ENCODE results near the gene ARRDC1.
"Not testable (repeated sequence)": the region's sequence is repeated elsewhere in the genome, so short reads cannot be mapped to it uniquely, and the experiment has no call there.

The ARRDC1 gene

DNA sequence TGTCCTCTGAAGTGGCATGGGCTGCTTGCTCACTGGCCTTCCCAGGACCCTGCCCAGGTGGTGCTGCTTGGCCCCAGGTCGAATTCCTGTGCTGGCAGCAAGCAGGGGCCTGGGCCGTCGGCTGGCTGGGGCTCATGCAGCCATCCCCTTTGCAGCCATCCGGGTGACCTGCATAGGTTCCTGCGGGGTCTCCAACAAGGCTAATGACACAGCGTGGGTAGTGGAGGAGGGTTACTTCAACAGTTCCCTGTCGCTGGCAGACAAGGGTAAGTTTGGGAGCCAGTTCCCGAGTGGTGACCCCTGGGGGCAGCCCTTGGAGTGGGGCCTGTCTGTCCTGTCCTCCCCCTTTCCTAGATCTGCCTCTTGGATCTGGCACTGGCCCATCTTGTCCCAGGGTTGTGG, 7.3 kb downstream of the ARRDC1 start:
- in situ Hi-C loops (cut with MboI; ENCODE audit: low sequenced_read_pairs) = no loop called here

DNA sequence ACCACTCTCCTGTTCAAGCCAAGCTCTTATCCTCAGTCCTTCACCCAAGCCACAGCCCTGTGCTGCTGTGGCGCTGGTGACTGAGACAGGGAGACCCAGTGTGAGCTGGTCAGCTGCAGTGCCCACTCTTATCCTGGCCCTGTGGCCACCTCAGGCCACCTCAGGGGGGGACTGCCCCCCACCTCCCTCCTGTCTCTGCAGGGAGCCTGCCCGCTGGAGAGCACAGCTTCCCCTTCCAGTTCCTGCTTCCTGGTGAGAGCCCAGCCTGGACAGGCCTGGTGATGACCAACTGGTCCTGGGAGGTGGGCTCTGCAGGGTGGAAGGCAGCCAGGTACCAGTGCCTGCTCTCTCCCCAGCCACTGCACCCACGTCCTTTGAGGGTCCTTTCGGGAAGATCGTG, 7.8 kb downstream of the ARRDC1 start:
- in situ Hi-C loops (cut with MboI; ENCODE audit: low sequenced_read_pairs) = no loop called here

DNA sequence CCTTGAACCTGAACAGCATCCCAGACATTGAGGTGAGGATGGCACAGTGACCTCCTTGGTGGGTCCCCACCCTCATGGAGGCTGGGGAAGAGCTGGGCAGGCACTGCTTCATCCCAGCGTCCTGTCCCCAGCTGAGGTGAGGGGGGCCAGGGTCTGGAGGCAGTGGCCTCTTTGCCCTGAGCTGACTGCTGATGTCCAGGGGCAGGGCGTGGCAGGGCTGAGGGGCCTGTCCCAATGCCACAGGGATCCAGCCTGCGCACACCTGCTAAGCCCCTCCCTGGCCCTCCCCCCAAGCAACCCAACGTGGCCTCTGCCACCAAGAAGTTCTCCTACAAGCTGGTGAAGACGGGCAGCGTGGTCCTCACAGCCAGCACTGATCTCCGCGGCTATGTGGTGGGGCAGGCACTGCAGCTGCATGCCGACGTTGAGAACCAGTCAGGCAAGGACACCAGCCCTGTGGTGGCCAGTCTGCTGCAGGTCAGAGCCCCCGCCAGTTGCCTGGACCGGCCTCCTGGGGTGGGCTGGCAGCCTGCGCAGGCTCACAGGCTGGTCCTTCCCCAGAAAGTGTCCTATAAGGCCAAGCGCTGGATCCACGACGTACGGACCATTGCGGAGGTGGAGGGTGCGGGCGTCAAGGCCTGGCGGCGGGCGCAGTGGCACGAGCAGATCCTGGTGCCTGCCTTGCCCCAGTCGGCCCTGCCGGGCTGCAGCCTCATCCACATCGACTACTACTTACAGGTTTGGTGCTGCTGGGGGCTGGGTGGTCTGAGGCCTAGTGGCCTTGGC, 8.4 kb downstream of the ARRDC1 start:
- in situ Hi-C loops (cut with MboI; ENCODE audit: low sequenced_read_pairs) = no loop called here

DNA sequence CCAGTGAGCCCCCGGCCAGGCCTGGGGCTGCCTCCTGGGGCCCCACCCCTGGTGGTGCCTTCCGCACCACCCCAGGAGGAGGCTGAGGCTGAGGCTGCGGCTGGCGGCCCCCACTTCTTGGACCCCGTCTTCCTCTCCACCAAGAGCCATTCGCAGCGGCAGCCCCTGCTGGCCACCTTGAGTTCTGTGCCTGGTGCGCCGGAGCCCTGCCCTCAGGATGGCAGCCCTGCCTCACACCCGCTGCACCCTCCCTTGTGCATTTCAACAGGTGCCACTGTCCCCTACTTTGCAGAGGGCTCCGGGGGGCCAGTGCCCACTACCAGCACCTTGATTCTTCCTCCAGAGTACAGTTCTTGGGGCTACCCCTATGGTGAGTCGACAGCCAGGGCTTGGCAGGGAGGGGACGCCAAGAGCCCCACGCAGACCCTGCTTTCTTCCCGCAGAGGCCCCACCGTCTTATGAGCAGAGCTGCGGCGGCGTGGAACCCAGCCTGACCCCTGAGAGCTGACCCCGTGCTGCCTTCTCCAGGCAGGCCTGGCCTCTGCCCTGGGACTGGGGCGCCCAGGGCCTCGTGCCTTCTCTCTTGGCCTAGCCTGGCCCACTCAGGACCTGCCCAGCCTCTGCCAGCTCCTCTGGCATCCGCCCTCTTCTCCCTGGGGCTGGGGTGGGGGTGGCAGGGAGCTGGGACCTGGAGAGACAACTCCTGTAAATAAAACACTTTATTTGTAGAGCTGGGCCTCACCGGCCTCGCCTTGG, 9.3 kb downstream of the ARRDC1 start:
- in situ Hi-C loops (cut with MboI; ENCODE audit: low sequenced_read_pairs) = no loop called here

DNA sequence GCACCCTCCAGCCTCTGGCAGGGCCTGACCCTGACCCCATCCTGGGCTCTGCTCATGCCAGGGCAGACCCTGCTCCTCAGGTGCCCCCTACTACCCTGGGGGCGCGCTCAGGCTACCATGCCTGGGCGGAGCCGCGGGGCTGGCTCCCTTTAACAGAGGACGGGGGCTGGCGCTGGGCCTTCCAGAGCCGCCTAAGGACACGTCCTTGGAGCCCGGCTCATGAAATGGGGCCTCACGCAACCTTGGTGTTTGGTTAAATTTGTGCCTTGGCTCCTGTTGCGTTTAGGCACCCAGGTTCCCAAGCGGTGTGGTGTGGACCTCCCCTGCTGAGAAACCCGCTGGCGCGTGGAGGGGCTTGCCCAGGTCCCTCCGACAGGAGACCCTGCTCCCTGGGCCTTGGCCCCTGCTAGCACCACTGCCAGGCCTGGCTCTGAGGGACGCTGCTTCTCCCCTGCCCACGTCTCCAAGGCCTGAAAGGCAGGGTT, 9.9 kb downstream of the ARRDC1 start:
- in situ Hi-C loops (cut with MboI; ENCODE audit: low sequenced_read_pairs) = no loop called here

DNA sequence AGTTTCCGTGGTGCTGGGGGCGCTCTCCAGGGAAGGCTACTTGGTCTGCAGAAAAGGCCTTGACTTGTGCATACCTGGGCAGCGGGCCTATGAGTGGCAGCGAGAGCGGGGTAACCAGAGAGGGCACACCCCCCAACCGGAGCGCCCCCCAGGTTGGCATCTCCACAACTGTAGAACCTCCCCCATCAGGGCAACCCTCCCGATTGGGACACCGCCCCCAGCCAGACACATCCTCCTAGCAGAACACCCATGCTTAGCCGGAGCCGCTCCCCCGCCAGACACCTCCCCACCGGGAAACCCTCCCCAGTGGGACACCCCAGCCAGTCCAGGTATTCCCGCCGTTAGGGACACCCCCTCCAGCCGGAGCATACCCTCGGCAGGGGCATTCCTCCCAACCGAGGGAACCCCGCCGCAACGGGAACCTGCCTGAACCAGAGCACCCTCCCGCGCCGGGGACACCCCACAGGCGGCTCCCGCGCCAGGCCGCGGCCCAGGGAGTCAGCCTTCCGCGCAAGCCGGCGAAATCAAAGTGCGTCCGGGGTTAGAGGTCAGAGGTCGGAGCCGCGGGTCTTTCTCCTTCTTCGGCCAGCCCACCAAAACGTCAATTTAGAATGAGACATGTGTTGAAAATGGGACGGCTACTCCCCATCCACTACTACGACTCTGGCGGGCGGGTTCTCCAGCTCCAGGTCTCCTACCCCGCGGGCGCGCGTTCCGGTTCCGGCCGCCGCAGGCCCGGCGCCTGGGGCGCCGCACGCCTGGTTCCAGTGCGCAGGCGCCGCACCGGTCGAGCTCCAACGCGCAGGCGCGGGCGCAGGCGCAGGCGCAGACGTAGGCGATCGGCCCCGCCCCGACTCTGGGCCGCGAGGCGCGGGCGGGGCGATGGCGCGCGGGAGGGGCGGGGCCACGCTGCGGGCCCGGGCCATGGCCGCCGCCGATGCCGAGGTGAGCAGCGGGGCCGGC, 12.9 kb downstream of the ARRDC1 start, which contains the start of gene EHMT1:
Gene EHMT1, plus strand, starts transcription at position 901 of the 963 bp plus-strand sequence. Its CDS starts 24 bp downstream, at position 925.
- in situ Hi-C loops (cut with MboI; ENCODE audit: low sequenced_read_pairs) = no loop called here

DNA sequence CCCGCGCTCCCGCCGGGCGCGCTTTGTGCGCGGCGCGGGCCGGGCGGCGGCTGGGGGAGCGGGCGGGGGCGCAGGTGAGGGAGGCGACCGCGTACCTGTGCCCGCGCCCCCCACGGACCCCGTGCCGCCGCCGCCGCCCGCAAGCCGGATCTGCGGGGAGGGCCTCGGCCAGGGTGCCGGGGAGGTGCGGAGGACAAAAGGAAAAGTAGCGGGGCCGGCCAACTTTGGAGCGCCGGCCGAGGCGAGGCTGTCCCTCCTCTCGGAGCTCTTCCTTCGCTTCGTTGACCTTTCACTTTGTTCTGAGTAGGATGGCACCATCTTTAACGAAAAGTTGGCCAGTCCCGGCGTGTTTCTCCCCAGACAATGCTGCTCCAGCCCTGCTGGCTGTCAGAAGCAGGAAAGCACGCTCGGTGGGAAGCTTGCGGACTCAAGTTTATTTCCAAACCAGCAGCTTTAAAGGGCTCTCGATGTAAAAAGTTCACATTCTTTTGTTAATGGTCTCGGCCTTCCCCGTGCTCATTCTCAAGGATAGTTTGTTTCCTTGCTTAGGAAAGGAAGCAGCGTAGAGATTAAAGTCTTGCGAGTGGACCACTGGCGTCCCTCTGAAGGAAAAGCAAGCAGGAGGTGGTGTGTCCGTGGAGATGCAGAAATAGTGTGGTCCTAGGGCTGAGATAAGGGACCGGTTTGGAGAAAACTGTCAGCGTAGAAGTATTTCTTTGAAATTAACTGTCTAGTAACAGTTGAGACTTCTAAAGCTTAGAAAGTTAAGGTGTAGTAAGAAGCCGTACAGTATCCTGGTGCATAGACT, 14.0 kb downstream of the ARRDC1 start:
- in situ Hi-C loops (cut with MboI; ENCODE audit: low sequenced_read_pairs) = no loop called here

DNA sequence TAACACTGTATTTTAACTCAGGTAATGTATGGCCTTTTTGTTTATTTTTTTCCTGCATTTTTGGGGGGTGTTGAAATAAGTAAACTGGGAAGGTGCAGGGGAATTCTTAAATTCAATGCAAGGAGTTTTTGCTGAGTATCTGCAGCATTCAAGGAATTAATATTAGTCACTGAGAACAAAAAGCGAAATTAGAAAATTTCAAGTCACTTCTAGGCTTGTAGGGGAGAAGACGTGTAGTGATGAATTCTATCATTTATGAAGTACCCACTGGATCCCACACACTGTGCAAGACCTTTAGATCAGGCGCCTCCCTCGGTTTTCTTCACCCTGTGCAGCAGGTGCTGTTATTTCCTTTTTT, 14.5 kb downstream of the ARRDC1 start:
- in situ Hi-C loops (cut with MboI; ENCODE audit: low sequenced_read_pairs) = no loop called here

DNA sequence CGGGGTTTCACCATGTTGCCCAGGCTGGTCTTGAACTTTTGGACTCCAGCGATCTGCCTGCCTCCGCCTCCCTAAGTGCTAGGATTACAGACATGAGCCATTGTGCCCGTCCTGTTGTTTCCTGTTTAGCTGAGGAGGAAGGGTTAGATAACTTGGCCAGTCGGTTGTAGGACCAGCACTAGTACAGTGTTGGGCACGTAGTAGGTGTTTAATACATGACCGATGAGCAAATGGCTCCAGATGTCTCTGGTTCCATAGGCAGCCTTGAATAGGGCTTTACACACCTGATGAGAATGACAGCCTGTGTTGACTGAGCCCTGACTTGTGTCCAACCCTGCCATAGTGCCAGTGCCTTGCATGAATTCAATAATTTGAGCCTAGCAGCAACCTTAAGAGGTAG, 15.1 kb downstream of the ARRDC1 start:
- in situ Hi-C loops (cut with MboI; ENCODE audit: low sequenced_read_pairs) = no loop called here

DNA sequence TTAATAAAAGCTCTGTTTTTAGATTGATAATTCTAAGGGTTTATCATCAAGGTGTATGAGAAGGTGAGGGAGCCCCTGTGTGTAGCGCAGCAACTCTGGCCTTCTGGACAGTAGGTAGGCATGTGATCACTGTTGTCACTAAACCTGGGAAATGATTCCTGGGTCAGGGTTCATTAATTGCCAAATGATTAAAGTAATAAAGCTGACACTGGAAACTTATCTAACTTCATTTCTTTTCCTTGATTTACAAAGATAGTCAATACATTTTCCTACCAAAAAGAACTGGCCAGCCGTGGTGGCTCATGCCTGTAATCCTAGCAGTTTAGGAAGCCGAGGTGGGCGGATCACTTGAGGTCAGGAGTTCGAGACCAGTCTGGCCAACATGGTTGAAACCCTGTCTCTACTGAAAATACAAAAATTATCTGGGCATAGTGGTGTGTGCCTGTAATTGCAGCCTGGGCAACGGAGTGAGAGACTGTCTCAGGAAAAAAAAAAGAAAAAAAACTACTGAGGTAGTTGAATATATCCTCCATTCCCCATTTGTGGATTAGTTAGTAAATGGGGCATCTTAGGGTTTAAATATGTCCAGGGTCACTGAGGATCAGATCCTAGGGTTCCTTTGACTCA, 15.8 kb downstream of the ARRDC1 start:
- in situ Hi-C loops (cut with MboI; ENCODE audit: low sequenced_read_pairs) = no loop called here

DNA sequence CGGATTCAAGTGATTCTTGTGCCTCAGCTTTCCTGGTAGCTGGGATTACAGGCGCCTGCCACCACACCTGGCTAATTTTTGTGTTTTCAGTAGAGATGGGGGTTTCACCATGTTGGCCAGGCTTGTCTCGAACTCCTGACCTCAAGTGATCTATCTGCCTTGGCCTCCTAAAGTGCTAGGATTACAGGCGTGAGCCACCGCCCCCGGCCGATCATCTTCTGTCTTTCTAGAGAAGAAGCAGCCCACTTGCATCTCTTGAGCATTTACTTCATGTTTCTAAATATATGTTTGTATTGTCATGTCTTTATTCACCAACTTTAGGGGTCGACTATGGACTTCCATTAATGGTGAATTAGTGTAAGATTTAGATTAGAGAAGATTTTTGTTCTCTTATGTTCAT, 16.7 kb downstream of the ARRDC1 start:
- in situ Hi-C loops (cut with MboI; ENCODE audit: low sequenced_read_pairs) = not testable (repeated sequence)

DNA sequence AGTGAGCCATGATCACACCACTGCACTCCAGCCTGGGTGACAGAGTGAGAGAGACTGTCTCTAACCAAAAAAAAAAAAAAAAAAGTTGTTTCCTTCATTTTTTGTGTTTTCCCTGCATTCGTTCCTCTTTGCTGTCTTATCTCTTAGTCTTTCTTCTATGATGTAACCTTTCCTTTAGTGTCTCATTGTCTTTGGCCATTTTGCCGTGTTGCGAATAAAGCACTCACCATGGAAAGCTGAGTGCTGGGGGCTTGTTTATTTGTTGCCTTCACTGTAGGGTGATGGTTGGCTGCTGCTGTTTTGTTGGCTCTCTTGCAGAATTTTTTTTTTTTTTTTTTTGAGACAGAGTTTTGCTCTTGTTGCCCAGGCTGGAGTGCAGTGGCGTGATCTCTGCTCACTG, 21.0 kb downstream of the ARRDC1 start:
- in situ Hi-C loops (cut with MboI; ENCODE audit: low sequenced_read_pairs) = no loop called here

DNA sequence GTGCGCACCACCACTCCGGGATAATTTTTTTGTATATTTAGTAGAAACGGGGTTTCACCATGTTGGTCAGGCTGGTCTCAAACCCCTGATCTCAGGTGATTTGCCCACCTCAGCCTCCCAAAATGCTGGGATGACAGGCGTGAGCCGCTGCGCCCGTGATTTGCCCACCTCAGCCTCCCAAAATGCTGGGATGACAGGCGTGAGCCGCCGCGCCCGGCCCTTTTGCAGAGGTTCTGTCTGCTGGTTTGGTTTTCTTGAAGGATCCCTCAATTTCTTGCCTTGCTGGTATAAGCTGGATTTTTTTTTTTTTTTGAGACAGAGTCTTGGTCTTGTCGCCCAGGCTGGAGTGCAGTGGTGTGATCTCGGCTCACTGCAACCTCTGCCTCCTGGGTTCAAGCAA, 21.9 kb downstream of the ARRDC1 start:
- in situ Hi-C loops (cut with MboI; ENCODE audit: low sequenced_read_pairs) = not testable (repeated sequence)

DNA sequence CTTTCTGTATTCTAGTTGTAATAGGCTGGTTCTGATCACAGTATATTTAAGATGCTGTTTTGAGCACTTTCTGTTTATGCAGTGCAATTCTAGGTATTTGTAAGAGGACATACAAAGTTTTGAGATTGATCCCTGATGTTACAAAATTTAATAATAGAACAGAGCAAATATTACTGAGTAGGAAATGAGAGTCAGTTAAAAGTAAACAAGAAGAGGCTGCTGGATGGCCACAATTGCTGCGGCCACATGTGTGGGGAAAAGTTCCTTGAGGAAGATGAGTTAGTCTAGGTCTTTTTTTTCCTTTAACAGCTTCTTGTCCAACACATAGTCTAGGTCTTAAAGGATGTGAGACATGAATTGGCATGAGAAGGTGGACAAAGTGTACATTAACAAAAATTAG, 24.6 kb downstream of the ARRDC1 start:
- in situ Hi-C loops (cut with MboI; ENCODE audit: low sequenced_read_pairs) = no loop called here

DNA sequence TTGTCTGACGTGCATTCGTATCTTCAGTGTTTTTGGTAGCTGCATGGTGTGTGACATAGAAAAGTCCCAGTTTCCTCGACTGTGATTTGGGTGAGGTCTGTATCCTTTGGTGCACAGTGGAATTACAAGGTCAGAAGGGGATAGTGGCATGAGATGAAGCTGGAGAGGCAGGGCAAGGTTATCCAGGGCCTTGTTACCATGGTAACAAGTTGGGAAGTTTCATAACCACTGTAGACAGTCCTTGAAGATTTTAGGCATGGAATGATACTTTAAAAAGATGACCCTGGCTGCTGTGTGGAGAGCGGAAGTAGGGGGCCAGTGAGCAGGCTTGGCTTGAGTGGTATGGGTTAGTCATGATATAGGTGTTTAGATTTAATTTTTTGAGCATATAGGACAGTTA, 25.2 kb downstream of the ARRDC1 start:
- in situ Hi-C loops (cut with MboI; ENCODE audit: low sequenced_read_pairs) = no loop called here

DNA sequence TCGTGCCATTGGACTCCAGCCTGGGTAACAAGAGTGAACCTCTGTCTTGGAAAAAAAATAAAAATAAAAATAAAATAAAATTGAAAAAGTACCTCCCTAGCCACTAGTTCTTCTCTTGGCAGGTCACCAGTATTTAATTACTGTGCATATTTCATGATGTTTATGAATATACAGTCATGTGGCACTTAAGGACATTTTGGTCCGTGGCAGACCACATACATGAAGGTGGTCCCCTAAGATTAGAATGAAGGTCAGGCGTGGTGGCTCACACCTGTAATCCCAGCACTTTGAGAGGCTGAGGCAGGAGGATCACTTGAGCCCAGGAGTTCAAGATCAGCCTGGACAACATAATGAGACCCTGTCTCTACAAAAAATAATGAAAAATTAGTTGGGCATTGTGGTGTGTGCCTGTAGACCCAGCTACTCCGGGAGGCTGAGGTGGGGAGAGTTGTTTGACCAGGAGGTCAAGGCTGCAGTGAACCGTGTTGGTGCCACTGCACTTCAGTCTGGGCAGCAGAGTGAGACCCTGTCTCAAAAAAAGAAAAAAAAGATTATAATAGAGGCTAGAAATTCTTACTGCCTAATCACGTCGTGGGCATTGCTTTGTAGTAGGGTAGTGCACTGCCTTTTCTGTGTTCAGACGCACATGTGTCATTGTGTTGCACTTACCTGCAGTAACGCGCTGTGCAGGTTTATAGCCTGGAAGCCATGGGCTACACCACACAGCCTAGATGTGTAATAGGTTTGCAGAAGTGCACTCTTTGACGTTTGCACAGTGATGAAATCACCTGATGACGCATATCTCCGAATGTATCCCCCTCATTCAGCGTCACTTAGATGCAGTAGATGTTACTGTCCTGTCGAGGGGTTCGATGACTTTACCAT, 26.1 kb downstream of the ARRDC1 start:
- in situ Hi-C loops (cut with MboI; ENCODE audit: low sequenced_read_pairs) = no loop called here

DNA sequence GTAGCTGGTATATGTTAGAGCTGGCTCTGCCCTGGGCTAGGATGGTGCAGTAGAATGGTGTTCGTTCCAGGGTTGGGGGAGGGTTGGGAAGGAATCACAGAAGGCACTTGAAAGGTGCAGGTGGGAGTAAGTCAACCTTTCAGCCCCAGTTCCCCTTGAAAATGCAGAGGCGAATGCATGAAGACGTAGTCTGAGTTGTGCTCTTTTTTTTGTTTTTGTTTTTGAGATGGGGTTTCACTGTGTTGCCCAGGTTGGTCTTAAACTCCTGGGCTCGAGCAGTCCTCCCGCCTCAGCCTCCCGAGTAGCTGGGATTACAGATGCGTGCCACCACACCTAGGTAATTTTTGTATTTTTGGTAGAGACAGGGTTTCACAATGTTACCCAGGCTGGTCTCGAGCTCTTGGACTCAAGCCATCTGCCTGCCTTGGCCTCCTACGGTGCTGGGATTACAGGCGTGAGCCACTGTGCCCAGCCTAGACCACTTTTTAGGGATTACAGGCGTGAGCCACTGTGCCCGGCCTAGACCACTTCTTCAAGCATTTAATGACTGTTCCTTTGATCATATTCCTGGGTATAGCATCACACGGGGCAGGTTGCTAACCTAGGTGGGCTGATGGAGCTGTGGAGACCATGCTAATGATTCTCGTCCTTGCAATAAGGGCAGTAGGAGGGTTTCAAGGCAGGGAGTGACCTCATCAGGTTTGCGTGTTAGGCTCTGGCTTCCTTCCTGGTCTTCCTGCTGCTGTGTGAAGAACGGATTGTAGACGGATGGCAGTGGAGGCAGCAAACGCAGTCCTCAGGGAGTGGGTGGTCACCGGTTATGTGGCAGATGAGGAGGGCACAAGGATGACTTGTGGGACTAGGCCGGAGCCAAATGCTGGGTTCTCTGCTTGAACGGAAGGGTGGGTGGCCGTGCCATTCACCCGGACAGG, 27.0 kb downstream of the ARRDC1 start:
- in situ Hi-C loops (cut with MboI; ENCODE audit: low sequenced_read_pairs) = no loop called here

DNA sequence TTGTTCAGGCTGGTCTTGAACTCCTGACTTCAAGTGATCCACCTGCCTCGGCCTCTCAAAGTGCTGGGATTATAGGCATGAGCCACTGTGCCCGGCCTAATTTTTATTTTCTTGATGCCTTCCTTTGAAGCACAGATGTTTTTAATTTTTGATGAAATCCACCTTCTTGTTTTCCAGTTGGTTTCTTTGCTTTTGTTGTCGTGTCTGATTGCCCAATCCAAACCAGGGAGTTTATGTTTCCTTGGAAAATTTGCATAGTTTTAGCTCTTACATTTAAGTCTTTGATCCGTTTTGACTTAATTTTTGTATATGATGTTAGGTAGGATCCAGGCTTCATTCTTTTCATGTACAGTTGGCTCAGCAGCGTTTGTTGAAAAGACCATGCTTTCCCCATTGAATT, 28.5 kb downstream of the ARRDC1 start:
- in situ Hi-C loops (cut with MboI; ENCODE audit: low sequenced_read_pairs) = no loop called here
